GM21528 (cell line): ENCODE measurements around the gene MINDY1.

Experiments used
- ATAC-seq: cut with Tn5 transposase; IDR thresholded peaks from one replicate; pipeline ENCODE4 v1.9.1; 2021; ENCODE audit warnings: mild to moderate bottlenecking, moderate library complexity; ENCODE audit not compliant: unreplicated experiment, low FRiP score

MINDY1 gene

GRCh38 chr1:151006327-151007052 is at the start of gene MINDY1:
MINDY1 (minus strand) TSS chr1:151006902; CDS start chr1:151002617, 4,285 bp downstream.
- ATAC-seq = no peak

DNA sequence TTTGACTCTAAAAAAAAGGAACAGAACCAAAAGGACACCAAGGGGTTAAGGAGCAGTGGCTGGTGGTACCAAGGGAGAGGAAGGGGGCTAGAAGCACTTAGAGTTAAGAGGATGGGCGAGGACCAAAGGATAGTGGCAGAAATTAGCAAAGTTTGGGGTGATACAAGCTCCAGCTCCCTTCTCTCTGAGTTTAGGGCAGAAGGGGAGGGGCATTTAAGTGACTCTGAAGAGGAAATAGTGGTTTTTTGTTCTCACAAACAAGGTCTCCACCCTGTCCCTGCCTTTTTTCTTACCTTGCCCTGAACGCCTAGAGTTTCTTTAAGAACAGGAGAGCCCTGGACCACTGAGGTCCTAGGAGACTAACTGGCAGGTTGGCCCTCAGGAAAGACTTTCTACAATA is 49.4 kb upstream of the MINDY1 start:
- no peak for ATAC-seq

DNA sequence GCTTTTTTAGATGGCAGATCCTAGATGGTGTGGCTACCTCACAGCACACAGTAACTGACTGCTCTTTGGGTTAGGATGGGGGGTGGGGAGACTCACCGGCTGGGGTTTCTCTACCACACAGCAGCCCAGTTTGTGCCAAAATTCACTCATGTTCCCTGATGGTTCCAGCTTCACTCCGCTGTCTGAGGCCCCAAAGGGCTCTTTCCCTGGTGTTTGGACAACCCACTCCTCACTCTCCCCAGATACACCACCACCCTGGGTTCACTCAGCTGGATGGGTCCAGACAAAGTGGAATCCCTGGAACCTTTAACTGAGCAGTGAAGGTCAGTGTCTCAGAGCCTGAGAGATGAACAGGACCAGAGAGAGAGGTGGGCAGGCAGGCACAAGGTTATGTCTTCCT is 48.9 kb upstream of the MINDY1 start:
- ATAC-seq = no peak

DNA sequence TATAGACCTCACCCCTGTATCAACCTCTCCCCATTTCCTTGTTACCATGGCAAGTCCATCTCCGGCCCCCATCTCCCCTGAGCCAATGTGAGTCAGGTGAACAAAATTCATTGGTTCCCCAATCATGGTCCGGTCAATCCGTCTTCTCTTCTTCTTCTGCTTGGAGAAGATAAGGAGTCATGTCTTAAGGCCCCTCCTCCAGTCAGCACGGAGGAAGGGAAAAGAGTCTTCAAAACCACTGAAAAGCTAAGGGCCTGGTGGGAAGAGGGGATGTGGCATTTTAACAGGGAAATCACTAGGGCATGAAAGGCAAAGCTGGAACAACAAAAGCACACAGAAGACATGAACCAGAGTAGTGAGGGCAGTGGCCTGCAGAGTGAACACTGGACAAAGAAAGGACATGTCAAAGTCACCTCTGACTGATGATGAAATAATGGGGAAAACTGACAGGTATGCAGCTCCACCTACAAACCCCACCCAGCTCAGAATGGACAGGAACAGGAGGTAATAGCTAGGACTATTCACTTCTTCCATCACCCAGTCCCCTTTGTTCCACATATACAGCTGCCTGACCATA is 48.4 kb upstream of the MINDY1 start:
- no peak for ATAC-seq

DNA sequence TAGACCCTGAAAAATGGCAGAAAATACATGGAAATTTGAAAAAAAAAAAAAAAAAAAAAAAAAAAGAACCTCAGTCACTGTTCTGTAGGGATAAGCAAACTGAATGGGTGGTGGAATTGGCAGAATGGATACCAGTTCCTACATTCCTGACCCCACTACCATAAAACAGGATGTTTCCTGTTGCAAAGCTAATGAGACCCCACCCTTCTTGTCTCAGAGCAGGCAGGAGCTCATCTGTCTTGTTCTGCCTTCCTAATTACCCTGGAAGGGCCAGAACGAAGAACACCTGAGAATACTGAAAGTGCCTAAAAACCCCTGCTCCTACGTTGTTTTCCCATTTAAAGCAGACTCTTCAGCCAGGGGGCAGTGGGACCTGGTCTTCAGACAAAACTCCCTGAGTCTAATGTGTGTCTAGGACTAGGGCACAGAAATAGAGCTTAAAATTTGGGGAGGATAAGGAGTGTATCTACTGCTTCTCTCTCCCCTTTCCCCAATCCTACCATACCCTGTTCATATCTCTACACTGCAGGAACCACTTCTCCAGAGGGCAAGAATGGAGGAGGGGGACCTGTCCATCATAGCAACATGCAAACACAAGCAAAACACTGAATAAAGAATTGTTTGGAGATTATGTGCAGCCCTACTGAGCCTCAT is 44.8 kb upstream of the MINDY1 start:
- no peak for ATAC-seq

- ATAC-seq = no peak
Measured at GRCh38 chr1:151050051-151050688, 43.5 kb upstream of the MINDY1 start.

GRCh38 chr1:151049458-151049857 is 42.8 kb upstream of the MINDY1 start:
- no peak for ATAC-seq

DNA sequence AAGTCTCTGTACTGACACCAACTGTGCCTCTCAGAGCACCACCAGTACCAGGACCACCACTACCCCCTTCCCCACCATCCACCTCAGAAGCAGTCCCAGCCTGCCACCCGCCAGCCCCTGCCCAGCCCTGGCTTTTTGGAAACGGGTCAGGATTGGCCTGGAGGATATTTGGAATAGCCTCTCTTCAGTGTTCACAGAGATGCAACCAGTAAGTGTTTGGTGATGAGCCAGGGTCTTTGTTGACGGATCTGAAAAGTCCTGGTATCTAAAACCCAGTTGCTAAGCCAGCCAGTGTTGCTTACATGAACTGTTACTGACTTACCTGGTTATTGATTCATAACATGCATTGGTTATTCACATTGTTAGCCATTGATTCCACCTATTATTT is 41.9 kb upstream of the MINDY1 start:
- ATAC-seq = no peak

GRCh38 chr1:151047925-151048644 is 41.4 kb upstream of the MINDY1 start:
- ATAC-seq = no peak

DNA sequence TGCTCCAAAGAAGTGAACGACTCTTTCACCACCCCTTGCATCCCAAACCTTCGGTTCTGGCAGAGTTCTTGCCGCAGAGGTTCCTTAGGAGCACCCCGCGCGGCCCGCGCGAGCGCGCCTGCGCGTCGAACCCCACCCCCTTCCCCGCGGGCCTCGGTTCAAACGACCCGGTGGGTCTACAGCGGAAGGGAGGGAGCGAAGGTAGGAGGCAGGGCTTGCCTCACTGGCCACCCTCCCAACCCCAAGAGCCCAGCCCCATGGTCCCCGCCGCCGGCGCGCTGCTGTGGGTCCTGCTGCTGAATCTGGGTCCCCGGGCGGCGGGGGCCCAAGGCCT is 40.9 kb upstream of the MINDY1 start, which contains the start of gene C1orf56:
Gene C1orf56 (plus strand): TSS at position 161 of the 334 bp plus-strand sequence. CDS start 97 bp downstream, at position 258.
- no peak for ATAC-seq

- ATAC-seq = no peak
Measured at GRCh38 chr1:151043163-151043562, 36.5 kb upstream of the MINDY1 start.

GRCh38 chr1:151039521-151039920 is 32.8 kb upstream of the MINDY1 start:
- ATAC-seq = no peak

DNA sequence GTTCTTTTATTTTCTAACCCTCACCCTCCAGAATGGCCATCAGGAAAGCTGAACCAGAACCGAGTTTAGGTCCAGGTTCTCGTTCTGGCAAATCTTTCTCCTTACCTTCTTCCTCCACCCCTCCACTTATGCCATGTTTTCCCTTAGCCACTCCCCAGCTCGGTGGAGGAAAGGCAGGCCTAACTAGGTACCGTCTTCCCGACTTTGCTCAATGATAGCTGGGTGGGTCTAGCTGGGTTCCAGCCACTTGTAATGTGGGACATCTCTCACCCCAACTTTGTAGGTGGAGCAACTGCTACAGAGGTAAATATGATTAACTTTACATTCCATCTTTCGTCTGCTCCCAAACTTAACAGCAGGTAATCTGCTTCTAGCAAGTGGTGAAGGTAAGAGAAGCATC is 30.3 kb upstream of the MINDY1 start:
- no peak for ATAC-seq

DNA sequence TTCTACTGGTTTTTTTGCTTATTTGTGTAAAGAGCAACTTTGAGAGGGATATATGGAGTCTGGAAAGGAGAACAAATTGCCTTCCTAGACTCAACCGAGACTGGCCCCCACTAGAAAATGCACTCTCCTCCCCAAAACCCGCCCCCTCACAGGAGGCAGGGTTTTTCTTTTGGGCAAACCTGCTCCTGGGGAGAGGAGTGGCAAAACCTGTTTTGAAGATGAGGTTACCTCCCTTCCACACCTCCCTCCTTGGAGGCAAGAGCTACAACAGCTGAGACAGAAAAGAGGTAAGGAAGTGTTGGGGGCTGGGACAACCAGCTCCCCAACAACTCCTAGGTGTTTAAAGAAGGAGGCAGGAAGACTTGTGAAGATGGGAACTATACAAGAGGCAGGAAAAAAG is 29.7 kb upstream of the MINDY1 start, which contains the start of gene BNIPL:
Gene BNIPL (plus strand): TSS at position 231 of the 400 bp plus-strand sequence. CDS start 140 bp downstream, at position 371.
- no peak for ATAC-seq

DNA sequence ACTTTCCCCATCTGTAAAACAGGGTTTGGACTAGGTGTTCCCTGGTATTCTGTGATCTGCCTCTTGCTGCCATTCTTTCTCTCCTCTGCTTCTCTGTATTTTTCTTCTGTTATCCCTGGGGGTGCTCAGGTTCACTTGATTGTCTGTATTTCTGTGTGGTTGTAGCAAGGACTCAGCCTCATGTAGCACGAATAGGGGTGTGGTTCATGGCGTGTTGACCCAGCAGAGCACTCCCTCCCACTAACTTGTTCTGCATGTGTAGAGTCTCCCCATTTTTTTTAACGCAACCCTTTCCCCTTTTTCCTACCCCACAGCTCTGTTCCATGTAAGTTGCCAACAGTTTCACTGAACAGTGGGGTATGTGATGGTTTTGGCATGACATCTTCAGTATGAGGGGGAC is 28.5 kb upstream of the MINDY1 start:
- ATAC-seq = no peak

- ATAC-seq = no peak
Measured at GRCh38 chr1:151032164-151032563, 25.5 kb upstream of the MINDY1 start.

DNA sequence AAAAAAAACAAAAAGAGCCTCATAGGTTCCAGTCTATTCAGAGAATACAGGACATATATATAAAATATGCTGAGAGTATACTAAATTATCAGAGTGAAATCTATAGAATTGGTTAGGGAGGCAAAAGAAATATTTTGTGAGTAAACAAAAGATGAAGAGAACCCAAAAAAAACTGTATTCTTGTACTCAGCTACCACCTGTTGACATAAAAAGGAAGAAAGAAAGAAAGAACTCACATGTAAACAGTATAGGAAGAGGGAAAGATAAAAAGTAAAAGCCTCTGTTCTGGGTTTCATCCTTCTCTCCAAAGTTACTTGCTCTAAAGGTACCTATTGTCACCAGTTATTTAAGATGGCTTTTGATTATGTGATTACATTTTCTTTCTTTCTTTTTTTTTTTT is 19.8 kb upstream of the MINDY1 start:
- no peak for ATAC-seq

DNA sequence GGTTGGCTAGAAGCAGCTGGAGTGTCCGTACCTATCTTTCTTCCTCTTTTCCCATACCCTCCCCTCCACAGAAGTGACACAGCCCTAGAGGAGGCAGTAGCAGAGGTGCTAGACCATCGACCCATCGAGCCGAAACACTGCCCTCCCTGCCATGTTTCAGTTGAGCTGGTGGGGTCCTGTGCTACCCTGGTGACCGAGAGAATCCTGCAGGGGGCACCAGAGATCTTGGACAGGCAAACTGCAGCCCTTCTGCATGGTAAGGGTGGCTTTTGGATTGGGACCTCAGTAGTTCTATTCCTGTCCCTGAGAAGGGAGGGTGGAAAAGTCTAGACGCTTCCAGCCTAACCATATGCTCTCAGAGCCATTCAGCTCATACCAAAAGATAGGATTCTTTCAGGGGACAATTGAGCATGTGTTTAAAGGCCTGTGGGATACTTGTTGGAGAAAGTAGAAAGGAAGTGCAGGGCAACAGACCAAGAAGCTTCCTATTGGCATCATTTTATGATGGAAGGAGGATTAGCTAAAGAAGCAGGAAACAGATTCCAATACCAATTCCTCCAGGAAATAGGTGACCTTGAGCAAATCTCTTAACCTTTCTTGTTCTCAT is 17.9 kb upstream of the MINDY1 start:
- no peak for ATAC-seq

- ATAC-seq = no peak
Measured at GRCh38 chr1:151013518-151013917, 6.8 kb upstream of the MINDY1 start.
